H1 (cell line): ENCODE data around the gene KLHL26. TPM values are rescaled to one million over a fixed set of nuclear protein-coding genes. Genes with fewer than 3 reads are reported as not detected.
A peak's percentile ranks its signal among the peaks of the same experiment; 100 is the strongest.

Experiments used
- CBX5 ChIP-seq: fragments of 300-800, 300-1000 bp; sonication (generic); IDR thresholded peaks from 2 replicates; pipeline ENCODE4 v1.7.1; 2016; ENCODE audit warnings: antibody characterized with exemption, low read length, low read depth
- CEBPB ChIP-seq: IDR thresholded peaks from 2 replicates; pipeline ENCODE4 v1.6.1; 2012; ENCODE audit warnings: low read depth, low read length
- SAP30 ChIP-seq: fragments of 300-600 bp; sonication (generic); IDR thresholded peaks from 2 replicates; pipeline ENCODE4 v1.7.1; 2012; ENCODE audit warnings: low read length, moderate library complexity, mild to moderate bottlenecking, inconsistent platforms; ENCODE audit not compliant: insufficient read depth, insufficient replicate concordance
- SIN3A ChIP-seq, 2 experiments: IDR thresholded peaks in 1 of 2; conservative IDR thresholded peaks in 1 of 2; 2 replicates each; pipeline ENCODE4 v1.6.1; 2011 to 2012; ENCODE audit warnings: low read length in 2 of 2, improper control_type of control experiment in 1 of 2, low read depth in 1 of 2, mild to moderate bottlenecking in 1 of 2
- SUZ12 ChIP-seq: fragments of 200-600 bp; sonication (generic); IDR thresholded peaks from 2 replicates; pipeline ENCODE4 v1.6.1; 2012; ENCODE audit warnings: mild to moderate bottlenecking, inconsistent platforms, low read length, moderate library complexity, mixed read lengths
- TAF7 ChIP-seq: optimal IDR thresholded peaks from 2 replicates; pipeline ENCODE3; 2011; ENCODE audit warnings: low read depth, mild to moderate bottlenecking, inconsistent platforms, low read length, moderate library complexity, borderline replicate concordance
- TCF12 ChIP-seq: IDR thresholded peaks from 2 replicates; pipeline ENCODE4 v1.6.1; 2011; ENCODE audit warnings: low read depth, mild to moderate bottlenecking, low read length
- YY1 ChIP-seq: IDR thresholded peaks from 2 replicates; pipeline ENCODE4 v1.6.1; 2011; ENCODE audit warnings: low read depth, mild to moderate bottlenecking, low read length
- polyA plus RNA-seq, 7 experiments: library from polyadenylated mRNA; depleted of rRNA in 3 of 7; stranded (reverse) in 5 of 7; unstranded in 2 of 7; fragments of >200 nt in 5 of 7; fragments of 200-250 nt in 2 of 7; gene quantifications; 1 replicate in 5 of 7; 2 replicates in 1 of 7; 4 replicates in 1 of 7; pipeline versions ENCODE4 v1.2.1 to v1.2.3, GENCODE V29; 2011 to 2013; ENCODE audit warnings: missing spikeins in 2 of 7, mixed read lengths in 2 of 7
- total RNA-seq: library from RNA; stranded (reverse); fragmentation: NEBNext Ultra II Directional; extraction: Animal tissue kit (Norgen Biotek cat#: 25700); gene quantifications from 2 replicates; pipeline ENCODE4 v1.2.1, GENCODE V29; 2021
- TF ChIP-seq, protein P1 (sequence below): fragments of 300-600 bp; sonication (generic); IDR thresholded peaks from 2 replicates; pipeline ENCODE4 v1.7.1; 2012; ENCODE audit warnings: low read length, moderate library complexity, mild to moderate bottlenecking, inconsistent platforms; ENCODE audit not compliant: insufficient replicate concordance

KLHL26 gene
- total and polyA plus RNA-seq, 2 of the 8 experiments (the other 6 are each of a cell fraction or from before 2014, with no cell fraction given), result 2.2 to 8.8 TPM

DNA sequence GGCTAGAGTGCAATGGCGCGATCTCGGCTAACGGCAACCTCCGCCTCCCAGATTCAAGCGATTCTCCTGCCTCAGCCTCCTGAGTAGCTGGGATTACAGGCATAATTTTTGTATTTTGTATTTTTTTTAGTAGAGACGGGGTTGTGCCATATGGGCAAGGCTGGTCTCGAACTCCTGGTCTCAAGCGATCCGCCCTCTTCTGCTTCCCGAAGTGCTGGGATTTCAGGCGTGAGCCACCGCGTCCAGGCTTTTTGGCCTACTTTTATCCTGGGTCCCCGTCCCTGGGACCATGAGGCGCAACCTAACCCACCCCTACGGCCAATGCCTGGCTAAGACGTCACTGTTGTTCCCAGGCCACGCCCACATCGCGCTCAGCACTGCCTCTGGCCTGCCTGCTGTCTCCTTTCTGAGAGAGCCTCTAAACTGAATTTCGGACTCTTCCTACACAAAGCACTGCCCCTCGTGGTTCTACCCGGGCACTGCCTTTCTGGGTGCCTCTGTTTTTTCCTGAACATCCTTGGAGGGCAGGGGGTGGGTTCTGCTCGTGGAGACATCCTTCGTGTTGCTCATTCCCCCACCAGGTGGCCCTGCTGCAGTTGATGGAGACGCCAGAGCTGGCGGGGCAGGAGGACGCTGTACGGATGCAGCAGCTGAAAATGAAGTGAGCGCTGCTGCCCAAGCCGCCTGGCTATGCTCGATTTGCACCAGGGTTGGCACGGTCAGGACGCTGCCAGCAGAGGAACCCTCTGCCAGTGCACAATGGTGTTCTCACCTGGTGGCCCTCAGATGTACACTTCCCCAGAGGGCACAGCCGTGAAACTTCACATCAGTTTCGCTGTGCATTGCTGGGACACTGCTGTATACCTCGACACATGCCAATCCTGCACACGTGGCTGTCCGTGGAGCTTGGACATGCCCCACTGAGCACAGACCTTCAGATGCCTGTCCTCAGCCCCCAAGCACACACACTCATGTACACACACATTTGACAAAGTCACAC lies 46.3 kb upstream of the KLHL26 start (continued):
- TF ChIP-seq, protein P1, sequence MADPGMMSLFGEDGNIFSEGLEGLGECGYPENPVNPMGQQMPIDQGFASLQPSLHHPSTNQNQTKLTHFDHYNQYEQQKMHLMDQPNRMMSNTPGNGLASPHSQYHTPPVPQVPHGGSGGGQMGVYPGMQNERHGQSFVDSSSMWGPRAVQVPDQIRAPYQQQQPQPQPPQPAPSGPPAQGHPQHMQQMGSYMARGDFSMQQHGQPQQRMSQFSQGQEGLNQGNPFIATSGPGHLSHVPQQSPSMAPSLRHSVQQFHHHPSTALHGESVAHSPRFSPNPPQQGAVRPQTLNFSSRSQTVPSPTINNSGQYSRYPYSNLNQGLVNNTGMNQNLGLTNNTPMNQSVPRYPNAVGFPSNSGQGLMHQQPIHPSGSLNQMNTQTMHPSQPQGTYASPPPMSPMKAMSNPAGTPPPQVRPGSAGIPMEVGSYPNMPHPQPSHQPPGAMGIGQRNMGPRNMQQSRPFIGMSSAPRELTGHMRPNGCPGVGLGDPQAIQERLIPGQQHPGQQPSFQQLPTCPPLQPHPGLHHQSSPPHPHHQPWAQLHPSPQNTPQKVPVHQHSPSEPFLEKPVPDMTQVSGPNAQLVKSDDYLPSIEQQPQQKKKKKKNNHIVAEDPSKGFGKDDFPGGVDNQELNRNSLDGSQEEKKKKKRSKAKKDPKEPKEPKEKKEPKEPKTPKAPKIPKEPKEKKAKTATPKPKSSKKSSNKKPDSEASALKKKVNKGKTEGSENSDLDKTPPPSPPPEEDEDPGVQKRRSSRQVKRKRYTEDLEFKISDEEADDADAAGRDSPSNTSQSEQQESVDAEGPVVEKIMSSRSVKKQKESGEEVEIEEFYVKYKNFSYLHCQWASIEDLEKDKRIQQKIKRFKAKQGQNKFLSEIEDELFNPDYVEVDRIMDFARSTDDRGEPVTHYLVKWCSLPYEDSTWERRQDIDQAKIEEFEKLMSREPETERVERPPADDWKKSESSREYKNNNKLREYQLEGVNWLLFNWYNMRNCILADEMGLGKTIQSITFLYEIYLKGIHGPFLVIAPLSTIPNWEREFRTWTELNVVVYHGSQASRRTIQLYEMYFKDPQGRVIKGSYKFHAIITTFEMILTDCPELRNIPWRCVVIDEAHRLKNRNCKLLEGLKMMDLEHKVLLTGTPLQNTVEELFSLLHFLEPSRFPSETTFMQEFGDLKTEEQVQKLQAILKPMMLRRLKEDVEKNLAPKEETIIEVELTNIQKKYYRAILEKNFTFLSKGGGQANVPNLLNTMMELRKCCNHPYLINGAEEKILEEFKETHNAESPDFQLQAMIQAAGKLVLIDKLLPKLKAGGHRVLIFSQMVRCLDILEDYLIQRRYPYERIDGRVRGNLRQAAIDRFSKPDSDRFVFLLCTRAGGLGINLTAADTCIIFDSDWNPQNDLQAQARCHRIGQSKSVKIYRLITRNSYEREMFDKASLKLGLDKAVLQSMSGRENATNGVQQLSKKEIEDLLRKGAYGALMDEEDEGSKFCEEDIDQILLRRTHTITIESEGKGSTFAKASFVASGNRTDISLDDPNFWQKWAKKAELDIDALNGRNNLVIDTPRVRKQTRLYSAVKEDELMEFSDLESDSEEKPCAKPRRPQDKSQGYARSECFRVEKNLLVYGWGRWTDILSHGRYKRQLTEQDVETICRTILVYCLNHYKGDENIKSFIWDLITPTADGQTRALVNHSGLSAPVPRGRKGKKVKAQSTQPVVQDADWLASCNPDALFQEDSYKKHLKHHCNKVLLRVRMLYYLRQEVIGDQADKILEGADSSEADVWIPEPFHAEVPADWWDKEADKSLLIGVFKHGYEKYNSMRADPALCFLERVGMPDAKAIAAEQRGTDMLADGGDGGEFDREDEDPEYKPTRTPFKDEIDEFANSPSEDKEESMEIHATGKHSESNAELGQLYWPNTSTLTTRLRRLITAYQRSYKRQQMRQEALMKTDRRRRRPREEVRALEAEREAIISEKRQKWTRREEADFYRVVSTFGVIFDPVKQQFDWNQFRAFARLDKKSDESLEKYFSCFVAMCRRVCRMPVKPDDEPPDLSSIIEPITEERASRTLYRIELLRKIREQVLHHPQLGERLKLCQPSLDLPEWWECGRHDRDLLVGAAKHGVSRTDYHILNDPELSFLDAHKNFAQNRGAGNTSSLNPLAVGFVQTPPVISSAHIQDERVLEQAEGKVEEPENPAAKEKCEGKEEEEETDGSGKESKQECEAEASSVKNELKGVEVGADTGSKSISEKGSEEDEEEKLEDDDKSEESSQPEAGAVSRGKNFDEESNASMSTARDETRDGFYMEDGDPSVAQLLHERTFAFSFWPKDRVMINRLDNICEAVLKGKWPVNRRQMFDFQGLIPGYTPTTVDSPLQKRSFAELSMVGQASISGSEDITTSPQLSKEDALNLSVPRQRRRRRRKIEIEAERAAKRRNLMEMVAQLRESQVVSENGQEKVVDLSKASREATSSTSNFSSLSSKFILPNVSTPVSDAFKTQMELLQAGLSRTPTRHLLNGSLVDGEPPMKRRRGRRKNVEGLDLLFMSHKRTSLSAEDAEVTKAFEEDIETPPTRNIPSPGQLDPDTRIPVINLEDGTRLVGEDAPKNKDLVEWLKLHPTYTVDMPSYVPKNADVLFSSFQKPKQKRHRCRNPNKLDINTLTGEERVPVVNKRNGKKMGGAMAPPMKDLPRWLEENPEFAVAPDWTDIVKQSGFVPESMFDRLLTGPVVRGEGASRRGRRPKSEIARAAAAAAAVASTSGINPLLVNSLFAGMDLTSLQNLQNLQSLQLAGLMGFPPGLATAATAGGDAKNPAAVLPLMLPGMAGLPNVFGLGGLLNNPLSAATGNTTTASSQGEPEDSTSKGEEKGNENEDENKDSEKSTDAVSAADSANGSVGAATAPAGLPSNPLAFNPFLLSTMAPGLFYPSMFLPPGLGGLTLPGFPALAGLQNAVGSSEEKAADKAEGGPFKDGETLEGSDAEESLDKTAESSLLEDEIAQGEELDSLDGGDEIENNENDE, result no peak
- TF ChIP-seq TCF12 (no peak), SIN3A (conservative IDR thresholded peaks at IDR 0.05 in 1 of 2, IDR thresholded peaks at IDR 0.05 in 1 of 2; ENCODE audit: low read depth in 1 of 2, low read length in 2 of 2) (peak in 1 of 2 experiments; percentile 11; a peak in 1 of 4 replicates), CEBPB (no peak), YY1 (peak; percentile 47; the same call in 1 of the 2 replicates), TAF7 (no peak), SUZ12 (no peak), SAP30 (no peak), CBX5 (no peak)
